Endothelial cell of umbilical vein (primary cell): Measurements from ENCODE around the gene STX8. TPM values are rescaled to one million over a fixed set of nuclear protein-coding genes. Genes with fewer than 3 reads are reported as not detected.

ENCODE experiments used
- BruUV-seq: library from RNA; stranded (reverse); fragments of 400-500 nt; replicated peaks from 2 replicates; lab custom pipeline; 2021; lab: Mats Ljungman, UMichigan
- CTCF ChIA-PET: fragments of 300-600, 350-600 bp; sonication (Branson Sonifier 250); formaldehyde crosslinking; loops from one replicate; lab custom pipeline; 2021; ENCODE audit warnings: antibody characterized with exemption, inconsistent platforms; lab: Charles Lee
- POLR2A ChIA-PET: fragments of 300-600, 350-600 bp; sonication (Branson Sonifier 250); formaldehyde crosslinking; loops from one replicate; lab custom pipeline; 2021; ENCODE audit warnings: antibody characterized with exemption, inconsistent platforms; lab: Charles Lee
- DNase-seq: peaks from one replicate; pipeline ENCODE4 v3.0.0-alpha.2; 2011; ENCODE audit warnings: low read depth, low spot score
- FAIRE-seq: peaks from 2 replicates; lab custom pipeline; 2011; peaks lifted over from hg19 to GRCh38; lab: Jason Lieb, UNC
- H2AFZ ChIP-seq: 2 replicates; pipeline ENCODE4 v1.6.0; 2012; ENCODE audit warnings: low read depth, low read length, control low read depth, inconsistent platforms
- H3K27ac ChIP-seq: 2 replicates; pipeline ENCODE4 v1.5.1; 2011; ENCODE audit warnings: low read depth, mild to moderate bottlenecking, control low read depth, low read length, moderate library complexity; ENCODE audit not compliant: insufficient read depth
- H3K27me3 ChIP-seq, 2 experiments: 2 replicates each; pipeline versions ENCODE4 v1.6.0 to v1.6.1; 2011; ENCODE audit warnings: low read length in 2 of 2, mixed read lengths in 1 of 2; ENCODE audit not compliant: control insufficient read depth in 2 of 2, insufficient read depth in 2 of 2
- H3K36me3 ChIP-seq, 2 experiments: 2 replicates in 1 of 2; 3 replicates in 1 of 2; pipeline ENCODE4 v1.5.1; 2011; ENCODE audit warnings: low read length in 2 of 2, mild to moderate bottlenecking in 1 of 2, moderate library complexity in 1 of 2; ENCODE audit not compliant: control insufficient read depth in 2 of 2, insufficient read depth in 2 of 2; ENCODE audit errors: extremely low read depth in 1 of 2
- H3K4me1 ChIP-seq: 3 replicates; pipeline ENCODE4 v1.5.1; 2011; ENCODE audit warnings: mild to moderate bottlenecking, low read length; ENCODE audit not compliant: control insufficient read depth, insufficient read depth; ENCODE audit errors: extremely low read depth
- H3K4me2 ChIP-seq: 2 replicates; pipeline ENCODE4 v1.6.1; 2011; ENCODE audit warnings: low read length, control low read depth, mixed read lengths; ENCODE audit not compliant: insufficient read depth
- H3K4me3 ChIP-seq, 3 experiments: fragments of 200-600 bp in 1 of 3; sonication (generic), shearing (Covaris generic) in 1 of 3; replicated peaks in 1 of 3; 2 replicates each; pipeline ENCODE4 v1.5.1; 2011 to 2016; ENCODE audit warnings: control low read depth in 3 of 3, low read length in 3 of 3, mild to moderate bottlenecking in 2 of 3, inconsistent platforms in 1 of 3, low read depth in 1 of 3, moderate library complexity in 1 of 3; ENCODE audit not compliant: insufficient read depth in 1 of 3
- H3K79me2 ChIP-seq: 2 replicates; pipeline ENCODE4 v1.6.0; 2012; ENCODE audit warnings: low read length, inconsistent platforms; ENCODE audit not compliant: control insufficient read depth, insufficient read depth
- H3K9ac ChIP-seq: replicated peaks from 2 replicates; pipeline ENCODE3; 2011; ENCODE audit warnings: low read length, control low read depth; ENCODE audit not compliant: insufficient read depth; ENCODE audit errors: extremely low read depth
- H3K9me1 ChIP-seq: replicated peaks from 3 replicates; pipeline ENCODE4 v1.6.0; 2011; ENCODE audit warnings: mild to moderate bottlenecking, low read length; ENCODE audit not compliant: control insufficient read depth, insufficient read depth; ENCODE audit errors: extremely low read depth
- H3K9me3 ChIP-seq: replicated peaks from 2 replicates; pipeline ENCODE4 v1.5.1; 2012; ENCODE audit warnings: low read length, inconsistent platforms; ENCODE audit not compliant: control insufficient read depth, insufficient read depth
- H4K20me1 ChIP-seq: replicated peaks from 2 replicates; pipeline ENCODE3; 2011; ENCODE audit warnings: mild to moderate bottlenecking, low read length; ENCODE audit not compliant: control insufficient read depth, insufficient read depth; ENCODE audit errors: extremely low read depth
- EZH2 ChIP-seq: IDR thresholded peaks from 2 replicates; pipeline ENCODE4 v1.6.1; 2012; ENCODE audit warnings: borderline replicate concordance, low read depth, mild to moderate bottlenecking, moderate library complexity, low read length, inconsistent platforms; ENCODE audit not compliant: severe bottlenecking
- FOS ChIP-seq: IDR thresholded peaks from 2 replicates; pipeline ENCODE4 v1.6.1; 2011; ENCODE audit warnings: mild to moderate bottlenecking, low read length, moderate library complexity, borderline replicate concordance; ENCODE audit not compliant: insufficient read depth
- GATA2 ChIP-seq: IDR thresholded peaks from 2 replicates; pipeline ENCODE4 v1.7.0; 2011; ENCODE audit warnings: low read depth, mild to moderate bottlenecking, moderate library complexity, mixed read lengths, low read length; ENCODE audit not compliant: insufficient read length, insufficient read depth
- JUN ChIP-seq: IDR thresholded peaks from 2 replicates; pipeline ENCODE4 v1.6.1; 2011; ENCODE audit warnings: borderline replicate concordance, low read depth; ENCODE audit not compliant: insufficient read length, insufficient read depth
- MYC ChIP-seq: IDR thresholded peaks from one replicate; pipeline ENCODE4 v1.6.1; 2011; ENCODE audit warnings: mild to moderate bottlenecking, low read depth, low read length
- POLR2A ChIP-seq: IDR thresholded peaks from 2 replicates; pipeline ENCODE4 v1.6.1; 2012; ENCODE audit warnings: low read depth, mild to moderate bottlenecking, control low read depth, low read length
- POLR2AphosphoS5 ChIP-seq: IDR thresholded peaks from 2 replicates; pipeline ENCODE4 v1.6.1; 2012; ENCODE audit warnings: low read depth, mild to moderate bottlenecking, control low read depth, low read length, moderate library complexity; ENCODE audit not compliant: insufficient read depth
- dilution Hi-C: fragments of 300-500 bp; cut with MboI; formaldehyde crosslinking; loops from one replicate; pipeline ENCODE4 v1.15.0; 2019; ENCODE audit warnings: low sequenced_read_pairs; ENCODE audit not compliant: extremely low pct_ligation_motif_present
- intact Hi-C: fragments of 100-400 bp; cut with micrococcal nuclease; formaldehyde crosslinking; loops from one replicate; pipeline ENCODE4 v1.10.0; 2022
- polyA plus RNA-seq, 4 experiments: library from polyadenylated mRNA; depleted of rRNA in 3 of 4; stranded (reverse) in 3 of 4; unstranded in 1 of 4; fragments of >200 nt; gene quantifications; 2 replicates each; pipeline versions ENCODE4 v1.2.1 to v1.2.3, GENCODE V29; 2011 to 2012; ENCODE audit warnings: missing spikeins in 1 of 4
- total RNA-seq: library from RNA; stranded (reverse); gene quantifications from 2 replicates; pipeline ENCODE4 v1.2.3, GENCODE V29; 2021
- TF ChIP-seq, protein P1 (sequence below): IDR thresholded peaks from 2 replicates; pipeline ENCODE4 v1.6.1; 2011; ENCODE audit not compliant: insufficient read depth, insufficient read length
- TF ChIP-seq, protein P2 (sequence below), 2 donors: IDR thresholded peaks; 1 replicate in 1 of 2; 2 replicates in 1 of 2; pipeline ENCODE4 v1.5.1; 2011; ENCODE audit warnings: low read length in 2 of 2, mild to moderate bottlenecking in 2 of 2, moderate library complexity in 2 of 2, control low read depth in 1 of 2, inconsistent platforms in 1 of 2, low read depth in 1 of 2; ENCODE audit not compliant: insufficient read depth in 1 of 2; ENCODE audit errors: extremely low read depth in 1 of 2

STX8 gene
- total and polyA plus RNA-seq, 2 donors (not counting 3 experiments of a cell fraction or from before 2014, with no cell fraction given), result 25.9 to 67.3 TPM

DNA sequence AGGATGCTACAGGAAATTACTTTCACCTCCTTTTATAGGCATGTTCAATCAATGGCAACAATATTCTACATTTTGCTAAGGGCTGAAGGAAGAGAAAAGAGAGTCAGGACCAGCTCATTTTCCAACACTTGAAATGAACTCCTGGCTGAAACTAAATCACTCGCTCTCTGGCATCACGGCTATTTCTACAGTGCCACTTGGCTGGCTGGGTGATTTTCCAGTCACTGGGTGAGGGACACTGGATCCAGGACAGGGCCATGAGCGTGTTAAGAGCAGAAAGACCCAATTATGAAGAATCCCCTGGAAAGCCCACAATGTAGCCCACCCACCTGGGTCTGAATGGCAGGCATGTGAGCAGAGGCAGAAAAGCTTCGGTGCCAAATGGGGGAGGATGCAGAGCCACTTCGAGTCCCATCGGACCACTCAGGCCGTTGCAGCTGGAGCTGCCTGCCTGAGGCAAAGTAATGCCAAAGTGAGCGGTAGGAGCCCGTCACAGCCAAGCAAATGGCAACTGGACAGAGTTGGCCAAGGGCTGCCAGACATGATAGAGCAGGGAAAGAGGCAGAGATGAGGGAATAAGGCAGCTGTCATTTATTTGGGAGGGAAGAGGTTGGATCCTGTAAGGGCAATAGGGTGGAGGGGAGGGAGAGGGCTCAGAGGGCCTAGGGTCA lies 246.2 kb downstream of the STX8 start:
- no peak overlapping the region for H3K4me3 ChIP-seq

More for the DNA sequence above, 246.2 kb downstream of the STX8 start:
- Histone ChIP-seq H3K9me1 (no peaks in the 10 kb centered on the region), H3K4me1 (no peaks in the 10 kb centered on the region), H3K36me3 (no peaks in the 10 kb centered on the region), H4K20me1 (no peaks in the 10 kb centered on the region), H3K27me3 (no peaks in the 10 kb centered on the region), H3K27ac (no peak overlapping the region), H3K4me2 (no peak overlapping the region), H3K9ac (no peak overlapping the region), H3K79me2 (no peaks in the 10 kb centered on the region), H3K9me3 (no peaks in the 10 kb centered on the region), H2AFZ (no peak overlapping the region)
- no peak for TF ChIP-seq EZH2
- TF ChIP-seq, protein P1, sequence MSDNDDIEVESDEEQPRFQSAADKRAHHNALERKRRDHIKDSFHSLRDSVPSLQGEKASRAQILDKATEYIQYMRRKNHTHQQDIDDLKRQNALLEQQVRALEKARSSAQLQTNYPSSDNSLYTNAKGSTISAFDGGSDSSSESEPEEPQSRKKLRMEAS, result no peak
- TF ChIP-seq POLR2A, result no peak
- no peak for TF ChIP-seq FOS
- no peak for TF ChIP-seq POLR2AphosphoS5
- TF ChIP-seq MYC, result no peak
- TF ChIP-seq, protein P2, sequence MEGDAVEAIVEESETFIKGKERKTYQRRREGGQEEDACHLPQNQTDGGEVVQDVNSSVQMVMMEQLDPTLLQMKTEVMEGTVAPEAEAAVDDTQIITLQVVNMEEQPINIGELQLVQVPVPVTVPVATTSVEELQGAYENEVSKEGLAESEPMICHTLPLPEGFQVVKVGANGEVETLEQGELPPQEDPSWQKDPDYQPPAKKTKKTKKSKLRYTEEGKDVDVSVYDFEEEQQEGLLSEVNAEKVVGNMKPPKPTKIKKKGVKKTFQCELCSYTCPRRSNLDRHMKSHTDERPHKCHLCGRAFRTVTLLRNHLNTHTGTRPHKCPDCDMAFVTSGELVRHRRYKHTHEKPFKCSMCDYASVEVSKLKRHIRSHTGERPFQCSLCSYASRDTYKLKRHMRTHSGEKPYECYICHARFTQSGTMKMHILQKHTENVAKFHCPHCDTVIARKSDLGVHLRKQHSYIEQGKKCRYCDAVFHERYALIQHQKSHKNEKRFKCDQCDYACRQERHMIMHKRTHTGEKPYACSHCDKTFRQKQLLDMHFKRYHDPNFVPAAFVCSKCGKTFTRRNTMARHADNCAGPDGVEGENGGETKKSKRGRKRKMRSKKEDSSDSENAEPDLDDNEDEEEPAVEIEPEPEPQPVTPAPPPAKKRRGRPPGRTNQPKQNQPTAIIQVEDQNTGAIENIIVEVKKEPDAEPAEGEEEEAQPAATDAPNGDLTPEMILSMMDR (IDR thresholded peaks at IDR 0.05; ENCODE audit: extremely low read depth in 1 of 2, insufficient read depth in 1 of 2, low read depth in 1 of 2, low read length in 2 of 2), result no peak
- no peak for TF ChIP-seq JUN
- TF ChIP-seq GATA2, result no peak
- ChIA-PET CTCF (no interaction called here), POLR2A (interaction anchor here (0.5 kb wide), 1 partner anchor 9 kb away, joined by 5 read pairs; no protein-coding TSS in a partner anchor)
- no TSS peak for BruUV-seq
- dilution Hi-C loops, result no loop called here
- DNase-seq (no peak), FAIRE-seq (no peak)
- intact Hi-C loops, result no loop called here
